Dendritic cell treated with granulocyte-macrophage colony-stimulating factor and Interleukin-4, amounts not matched to agents 40 ng/mL and 50 ng/mL, for 4 days (primary cell): ENCODE results near the gene ANAPC15.
A peak's percentile ranks its signal among the peaks of the same experiment; 100 is the strongest.

ENCODE experiments used
- H3K27ac Mint-ChIP-seq: one replicate; pipeline ENCODE4 v1.8.0; 2022; ENCODE audit warnings: mild to moderate bottlenecking, mixed read lengths
- H3K27me3 Mint-ChIP-seq: one replicate; pipeline ENCODE4 v1.8.0; 2022; ENCODE audit warnings: mild to moderate bottlenecking, mixed read lengths
- H3K36me3 Mint-ChIP-seq: one replicate; pipeline ENCODE4 v1.8.0; 2022; ENCODE audit warnings: low read depth, mixed read lengths
- H3K4me1 Mint-ChIP-seq: one replicate; pipeline ENCODE4 v1.8.0; 2022; ENCODE audit warnings: low read depth, mixed read lengths
- H3K4me3 Mint-ChIP-seq: one replicate; pipeline ENCODE4 v1.8.0; 2022; ENCODE audit warnings: mild to moderate bottlenecking, moderate library complexity, mixed read lengths
- H3K9me3 Mint-ChIP-seq: one replicate; pipeline ENCODE4 v1.8.0; 2022; ENCODE audit warnings: mixed read lengths
- intact Hi-C: fragments of 100-400 bp; cut with micrococcal nuclease; formaldehyde crosslinking; loops from one replicate; pipeline ENCODE4 v1.15.0; 2022

ANAPC15 gene

GRCh38 chr11:72114570-72114969 lies 2.1 kb upstream of the ANAPC15 start:
- H3K4me1 Mint-ChIP-seq: peaks cover 50% of the 10 kb centered on the region
- H3K9me3 Mint-ChIP-seq: no peaks in the 10 kb centered on the region
- peaks cover 16% of the 10 kb centered on the region for H3K36me3 Mint-ChIP-seq
- no peaks in the 10 kb centered on the region for H3K27me3 Mint-ChIP-seq
- intact Hi-C loops: no loop called here
- no peak overlapping the region for H3K4me3 Mint-ChIP-seq
- peak overlapping the region; percentile 100 for H3K27ac Mint-ChIP-seq

GRCh38 chr11:72112978-72113808 lies 698 bp upstream of the ANAPC15 start:
- no peaks in the 10 kb centered on the region for H3K9me3 Mint-ChIP-seq

GRCh38 chr11:72111300-72112142 lies 974 bp downstream of the ANAPC15 start:
- no peaks in the 10 kb centered on the region for H3K9me3 Mint-ChIP-seq
- H3K36me3 Mint-ChIP-seq: peaks cover 41% of the 10 kb centered on the region
- intact Hi-C loops: loop anchor here (1.0 kb wide), 2 partner anchors 8 to 112 kb away; partner anchors contain the start of gene LAMTOR1
- H3K27me3 Mint-ChIP-seq: no peaks in the 10 kb centered on the region
- H3K27ac Mint-ChIP-seq: peak overlapping the region; percentile 100
- peak overlapping the region; percentile 93 for H3K4me3 Mint-ChIP-seq
- H3K4me1 Mint-ChIP-seq: peaks cover 34% of the 10 kb centered on the region

More at GRCh38 chr11:72112978-72113808, 698 bp upstream of the ANAPC15 start:
- peaks cover 30% of the 10 kb centered on the region for H3K36me3 Mint-ChIP-seq
- intact Hi-C loops: loop anchor here (1.0 kb wide), 2 partner anchors 10 to 110 kb away; partner anchors contain the start of gene LAMTOR1
- peaks cover 39% of the 10 kb centered on the region for H3K4me1 Mint-ChIP-seq
- peak overlapping the region; percentile 100 for H3K27ac Mint-ChIP-seq
- H3K27me3 Mint-ChIP-seq: no peaks in the 10 kb centered on the region
- H3K4me3 Mint-ChIP-seq: peak overlapping the region; percentile 93

- intact Hi-C loops: no loop called here
- Mint-ChIP-seq H3K4me3 (no peak within 1 kb of the TSS), H3K36me3 (peaks cover 83% of the 10 kb centered on the region), H3K27me3 (no peaks in the 10 kb centered on the region), H3K9me3 (peaks cover 5% of the 10 kb centered on the region), H3K4me1 (peaks cover 37% of the 10 kb centered on the region), H3K27ac (peak within 1 kb of the TSS; percentile 92)
Observed at GRCh38 chr11:72105888-72106287, 6.6 kb downstream of the ANAPC15 start, which contains the start of gene TOMT. TSS of gene TOMT (plus strand) at chr11:72105924. CDS start at chr11:72105952, 28 bp downstream.

GRCh38 chr11:72103754-72104167 lies 8.7 kb downstream of the ANAPC15 start:
- H3K36me3 Mint-ChIP-seq: peaks cover 86% of the 10 kb centered on the region
- H3K4me3 Mint-ChIP-seq: peak overlapping the region; percentile 96
- H3K9me3 Mint-ChIP-seq: peaks cover 5% of the 10 kb centered on the region
- H3K27ac Mint-ChIP-seq: peak overlapping the region; percentile 92
- no peaks in the 10 kb centered on the region for H3K27me3 Mint-ChIP-seq
- peaks cover 51% of the 10 kb centered on the region for H3K4me1 Mint-ChIP-seq
- intact Hi-C loops: loop anchor here (1.0 to 5.0 kb wide), 3 partner anchors 9 to 119 kb away; partner anchors contain the start of genes ANAPC15 and INPPL1

- H3K27ac Mint-ChIP-seq: peak within 1 kb of the TSS; percentile 92
- peaks cover 86% of the 10 kb centered on the region for H3K36me3 Mint-ChIP-seq
- H3K27me3 Mint-ChIP-seq: no peaks in the 10 kb centered on the region
- peaks cover 54% of the 10 kb centered on the region for H3K4me1 Mint-ChIP-seq
- H3K9me3 Mint-ChIP-seq: peaks cover 5% of the 10 kb centered on the region
- H3K4me3 Mint-ChIP-seq: peak within 1 kb of the TSS; percentile 96
- intact Hi-C loops: loop anchor here (1.0 to 5.0 kb wide), 3 partner anchors 9 to 119 kb away; partner anchors contain the start of genes ANAPC15 and INPPL1
Observed at GRCh38 chr11:72102946-72103753, 9.3 kb downstream of the ANAPC15 start, which contains the start of gene LAMTOR1. TSS of gene LAMTOR1 (minus strand) at chr11:72103297. CDS start at chr11:72103224, 73 bp downstream.

- peaks cover 86% of the 10 kb centered on the region for H3K36me3 Mint-ChIP-seq
- peaks cover 60% of the 10 kb centered on the region for H3K4me1 Mint-ChIP-seq
- H3K4me3 Mint-ChIP-seq: peak overlapping the region; percentile 96
- intact Hi-C loops: loop anchor here (2.0 to 5.0 kb wide), 2 partner anchors 42 to 120 kb away; partner anchors contain the start of gene INPPL1
- no peaks in the 10 kb centered on the region for H3K27me3 Mint-ChIP-seq
- peaks cover 5% of the 10 kb centered on the region for H3K9me3 Mint-ChIP-seq
- peak overlapping the region; percentile 92 for H3K27ac Mint-ChIP-seq
Observed at GRCh38 chr11:72102631-72102945, 9.9 kb downstream of the ANAPC15 start.

GRCh38 chr11:72102162-72102561 lies 10.3 kb downstream of the ANAPC15 start:
- peaks cover 86% of the 10 kb centered on the region for H3K36me3 Mint-ChIP-seq
- H3K27ac Mint-ChIP-seq: peak overlapping the region; percentile 92
- peak overlapping the region; percentile 96 for H3K4me3 Mint-ChIP-seq
- no peaks in the 10 kb centered on the region for H3K27me3 Mint-ChIP-seq
- H3K9me3 Mint-ChIP-seq: peaks cover 5% of the 10 kb centered on the region
- H3K4me1 Mint-ChIP-seq: peaks cover 63% of the 10 kb centered on the region
- intact Hi-C loops: loop anchor here (2.0 to 5.0 kb wide), 2 partner anchors 43 to 120 kb away; partner anchors contain the start of gene INPPL1

GRCh38 chr11:72100462-72100861 lies 12.0 kb downstream of the ANAPC15 start:
- intact Hi-C loops: loop anchor here (5.0 kb wide), 1 partner anchor 122 kb away; the partner anchor contains the start of gene INPPL1
- peaks cover 63% of the 10 kb centered on the region for H3K4me1 Mint-ChIP-seq

GRCh38 chr11:72100009-72100408 lies 12.5 kb downstream of the ANAPC15 start:
- intact Hi-C loops: loop anchor here (5.0 kb wide), 1 partner anchor 122 kb away; the partner anchor contains the start of gene INPPL1
- Mint-ChIP-seq H3K4me3 (peak overlapping the region; percentile 96), H3K27me3 (no peaks in the 10 kb centered on the region), H3K9me3 (peaks cover 5% of the 10 kb centered on the region), H3K27ac (peak overlapping the region; percentile 92), H3K36me3 (peaks cover 94% of the 10 kb centered on the region), H3K4me1 (peaks cover 63% of the 10 kb centered on the region)

More at GRCh38 chr11:72100462-72100861, 12.0 kb downstream of the ANAPC15 start:
- Mint-ChIP-seq H3K27ac (peak overlapping the region; percentile 92), H3K9me3 (peaks cover 5% of the 10 kb centered on the region), H3K4me3 (peak overlapping the region; percentile 96), H3K36me3 (peaks cover 94% of the 10 kb centered on the region), H3K27me3 (no peaks in the 10 kb centered on the region)

GRCh38 chr11:72098741-72099140 lies 13.8 kb downstream of the ANAPC15 start:
- H3K9me3 Mint-ChIP-seq: no peaks in the 10 kb centered on the region
- H3K4me3 Mint-ChIP-seq: no peak overlapping the region
- peaks cover 55% of the 10 kb centered on the region for H3K4me1 Mint-ChIP-seq
- intact Hi-C loops: no loop called here
- peak overlapping the region; percentile 92 for H3K27ac Mint-ChIP-seq
- peaks cover 96% of the 10 kb centered on the region for H3K36me3 Mint-ChIP-seq
- H3K27me3 Mint-ChIP-seq: no peaks in the 10 kb centered on the region

- no peaks in the 10 kb centered on the region for H3K9me3 Mint-ChIP-seq
- no peak overlapping the region for H3K4me3 Mint-ChIP-seq
- intact Hi-C loops: loop anchor here (1.0 to 5.0 kb wide), 4 partner anchors 49 to 114 kb away; no protein-coding TSS in a partner anchor
- H3K36me3 Mint-ChIP-seq: peaks cover 77% of the 10 kb centered on the region
- H3K27me3 Mint-ChIP-seq: no peaks in the 10 kb centered on the region
- peak overlapping the region; percentile 79 for H3K27ac Mint-ChIP-seq
- peaks cover 31% of the 10 kb centered on the region for H3K4me1 Mint-ChIP-seq
Observed at GRCh38 chr11:72091292-72091691, 21.2 kb downstream of the ANAPC15 start.
